ENCODE measurements around the gene ADAP1.

DNA sequence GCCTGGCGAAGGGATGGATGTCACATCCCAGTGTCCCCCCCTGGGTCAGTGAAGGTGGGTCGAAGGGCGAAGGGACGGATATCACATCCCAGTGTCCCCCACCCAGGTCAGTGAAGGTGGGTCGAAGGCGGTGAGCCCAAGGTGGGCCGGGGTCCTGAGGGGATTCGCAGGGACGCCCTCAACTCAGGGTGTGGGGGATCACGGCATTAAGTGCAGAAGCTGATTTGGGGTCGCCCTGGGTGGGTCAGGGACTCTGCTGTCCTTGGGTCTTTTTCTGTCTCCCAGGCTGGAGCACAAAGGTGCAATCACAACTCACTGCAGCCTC lies 21.9 kb downstream of the ADAP1 start:
- TF ChIP-seq YY1 (IDR thresholded peaks at IDR 0.05; ENCODE audit: insufficient read depth, insufficient read length) (no peak), ZNF274 (IDR thresholded peaks at IDR 0.05; ENCODE audit: low read depth, low read length) (no peak), SUZ12 (IDR thresholded peaks at IDR 0.05; ENCODE audit: extremely low read depth, insufficient read depth, insufficient read length) (no peak)

Data from NT2/D1 (cell line).